GM12864 (cell line): ENCODE results near the gene EIF4E2.

ENCODE experiments used
- DNase-seq: peaks from one replicate; pipeline ENCODE4 v3.0.0-alpha.2; 2011; ENCODE audit warnings: low read depth
- H3K4me3 ChIP-seq: 2 replicates; pipeline ENCODE4 v1.5.1; 2011; ENCODE audit warnings: mild to moderate bottlenecking, low read depth, low read length, control low read depth
- CTCF ChIP-seq: IDR thresholded peaks from 2 replicates; pipeline ENCODE4 v1.5.1; 2011; ENCODE audit warnings: low read depth, mild to moderate bottlenecking, moderate library complexity, low read length, control low read depth, inconsistent platforms; ENCODE audit errors: missing control alignments

Gene EIF4E2

GRCh38 chr2:232586943-232587505 lies 36.5 kb downstream of the EIF4E2 start:
- no peak overlapping the region for H3K4me3 ChIP-seq
- no peak for DNase-seq
- TF ChIP-seq CTCF: no peak

- TF ChIP-seq CTCF: no peak
- H3K4me3 ChIP-seq: no peak overlapping the region
- DNase-seq: no peak
Observed at GRCh38 chr2:232587512-232587911, 37.0 kb downstream of the EIF4E2 start.

DNA sequence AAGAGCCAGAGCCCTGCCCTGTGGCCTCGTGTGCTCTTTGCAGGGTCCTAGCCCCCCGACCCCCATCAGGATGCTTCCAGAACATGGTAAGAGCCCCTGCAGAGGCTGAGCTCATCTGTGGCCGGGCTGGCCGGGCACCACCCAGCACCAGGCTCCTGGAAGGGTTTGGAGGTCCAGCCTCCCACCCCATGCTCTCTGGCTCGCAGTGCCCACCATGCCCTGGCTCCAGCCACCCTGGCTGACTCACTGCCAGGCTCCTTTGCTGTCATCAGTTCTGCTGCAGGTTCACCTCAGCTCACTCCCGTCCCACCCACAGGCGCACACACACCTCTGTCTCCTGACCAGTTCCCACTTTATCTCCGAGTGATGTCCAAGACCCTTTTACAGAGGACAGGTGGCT lies 37.5 kb downstream of the EIF4E2 start:
- no peak for TF ChIP-seq CTCF
- DNase-seq: no peak
- H3K4me3 ChIP-seq: no peak overlapping the region

DNA sequence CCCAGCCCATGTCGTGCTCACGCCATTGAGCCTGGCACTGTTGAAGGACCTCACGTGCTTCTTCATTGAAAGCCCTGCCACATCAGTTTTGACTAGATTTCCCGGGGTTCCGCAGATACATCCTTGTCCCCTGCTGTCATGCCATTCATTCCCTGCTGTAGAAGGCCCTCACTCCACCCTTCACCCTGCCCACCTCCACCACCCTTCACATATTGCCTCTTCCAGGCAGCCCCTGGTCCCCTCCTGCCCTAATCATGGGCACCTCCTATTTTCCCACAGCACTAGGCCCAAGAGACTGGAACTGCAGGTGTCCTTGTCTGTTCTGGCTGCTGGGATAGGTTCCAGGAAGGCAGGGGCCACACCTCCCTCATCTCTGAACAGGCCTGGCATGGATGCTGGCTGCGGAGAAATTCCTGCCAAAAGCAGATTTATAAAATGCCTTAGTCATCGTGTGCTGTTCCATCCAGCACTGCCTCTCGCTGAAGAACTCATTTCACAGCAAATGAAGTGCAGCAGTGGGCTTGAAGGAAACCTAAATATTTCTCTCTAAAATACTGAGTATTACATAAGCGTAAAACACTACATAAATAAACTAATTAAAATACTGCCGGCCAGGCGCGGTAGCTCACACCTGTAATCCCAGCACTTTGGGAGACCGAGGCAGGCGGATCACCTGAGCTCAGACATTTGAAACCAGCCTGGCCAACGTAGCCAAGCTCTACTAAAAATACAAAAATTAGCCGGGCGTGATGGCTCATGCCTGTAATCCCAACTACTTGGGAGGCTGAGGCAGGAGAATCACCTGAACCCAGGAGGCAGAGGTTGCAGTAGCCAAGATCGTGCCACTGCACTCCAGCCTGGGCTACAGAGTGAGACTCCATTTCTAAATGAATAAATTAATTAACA lies 38.4 kb downstream of the EIF4E2 start:
- TF ChIP-seq CTCF: no peak
- no peak overlapping the region for H3K4me3 ChIP-seq
- DNase-seq: no peak

GRCh38 chr2:232592772-232593395 lies 42.4 kb downstream of the EIF4E2 start:
- no peak for TF ChIP-seq CTCF
- DNase-seq: no peak
- no peak overlapping the region for H3K4me3 ChIP-seq

- no peak overlapping the region for H3K4me3 ChIP-seq
- DNase-seq: no peak
- TF ChIP-seq CTCF: no peak
Observed at GRCh38 chr2:232593982-232594381, 43.5 kb downstream of the EIF4E2 start.
